HEK293 (cell line): ENCODE data around the gene RAET1E.

Experiments used
- PRDM4 ChIP-seq: fragments of 450-650 bp; formaldehyde crosslinking; IDR thresholded peaks from 2 replicates; pipeline ENCODE4 v1.5.1; 2017; ENCODE audit warnings: missing biosample characterization, missing genetic modification characterization
- ZNF138 ChIP-seq: fragments of 450-650 bp; formaldehyde crosslinking; IDR thresholded peaks from 2 replicates; pipeline ENCODE4 v1.5.1; 2016; ENCODE audit warnings: missing biosample characterization, missing genetic modification characterization, borderline replicate concordance

- no peak for TF ChIP-seq ZNF138
- no peak for TF ChIP-seq PRDM4
These were observed 36.6 kb upstream of the RAET1E start for GRCh38 chr6:149934249-149935156.
